GM18951 (cell line): ENCODE measurements around the gene ADGRF3.
"Not testable (repeated sequence)": the region's sequence is repeated elsewhere in the genome, so short reads cannot be mapped to it uniquely, and the experiment has no call there.

Source experiments
- POLR2A ChIP-seq: IDR thresholded peaks from 4 replicates; pipeline ENCODE4 v1.6.1; 2011; ENCODE audit warnings: mild to moderate bottlenecking; ENCODE audit not compliant: insufficient read length, insufficient read depth; ENCODE audit errors: extremely low read depth
- in situ Hi-C: fragments of 300-500 bp; cut with MboI; formaldehyde crosslinking; loops from one replicate; pipeline ENCODE4 v1.12.0; 2022; ENCODE audit warnings: low sequenced_read_pairs, mixed read lengths, inconsistent platforms; ENCODE audit not compliant: unreplicated experiment

The ADGRF3 gene

DNA sequence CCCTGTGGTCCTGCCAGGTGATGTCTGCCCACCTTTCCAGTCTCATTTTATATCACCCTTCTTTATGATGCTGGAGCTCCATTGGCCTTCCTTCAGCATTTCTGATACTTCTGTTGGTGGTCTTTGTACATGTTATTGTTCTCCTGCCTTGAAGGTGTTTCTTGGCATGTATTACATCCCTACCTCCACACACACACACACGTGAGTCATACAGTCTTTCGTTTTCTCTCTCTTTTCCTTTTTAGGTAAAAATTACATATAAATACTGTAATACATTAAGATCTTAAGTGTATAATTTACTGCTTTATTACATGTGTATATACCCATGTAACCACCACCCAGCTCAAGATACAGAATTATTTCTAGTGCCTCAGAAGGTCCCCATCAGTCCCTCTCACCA, 10.2 kb upstream of the ADGRF3 start:
- no peak for TF ChIP-seq POLR2A
- in situ Hi-C loops: no loop called here

DNA sequence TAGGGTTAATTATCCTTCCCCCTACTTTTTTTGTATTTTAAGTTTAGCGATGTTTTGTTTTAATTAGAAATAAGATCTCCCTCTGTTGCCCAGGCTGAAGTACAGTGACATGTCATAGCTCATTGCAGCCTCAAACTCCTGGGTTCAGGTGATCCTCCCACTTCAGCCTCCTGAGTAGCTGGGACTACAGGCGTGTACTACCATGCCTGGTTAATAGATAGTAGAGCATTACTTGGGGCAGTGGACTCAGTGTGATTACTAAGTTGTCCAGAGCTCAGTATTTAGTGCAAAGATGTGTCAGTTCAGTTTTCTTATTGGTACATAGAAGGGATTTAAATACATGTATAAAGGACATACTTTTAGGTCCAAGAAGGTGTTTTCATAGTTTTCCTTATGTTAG, 9.5 kb upstream of the ADGRF3 start:
- TF ChIP-seq POLR2A: no peak
- in situ Hi-C loops: no loop called here

GRCh38 chr2:26355038-26355995, 8.7 kb upstream of the ADGRF3 start:
- no peak for TF ChIP-seq POLR2A
- in situ Hi-C loops: no loop called here

- in situ Hi-C loops: not testable (repeated sequence)
Observed at GRCh38 chr2:26354469-26354868, 7.9 kb upstream of the ADGRF3 start.

- in situ Hi-C loops: no loop called here
- TF ChIP-seq POLR2A: no peak
Observed at GRCh38 chr2:26352892-26353291, 6.3 kb upstream of the ADGRF3 start.

DNA sequence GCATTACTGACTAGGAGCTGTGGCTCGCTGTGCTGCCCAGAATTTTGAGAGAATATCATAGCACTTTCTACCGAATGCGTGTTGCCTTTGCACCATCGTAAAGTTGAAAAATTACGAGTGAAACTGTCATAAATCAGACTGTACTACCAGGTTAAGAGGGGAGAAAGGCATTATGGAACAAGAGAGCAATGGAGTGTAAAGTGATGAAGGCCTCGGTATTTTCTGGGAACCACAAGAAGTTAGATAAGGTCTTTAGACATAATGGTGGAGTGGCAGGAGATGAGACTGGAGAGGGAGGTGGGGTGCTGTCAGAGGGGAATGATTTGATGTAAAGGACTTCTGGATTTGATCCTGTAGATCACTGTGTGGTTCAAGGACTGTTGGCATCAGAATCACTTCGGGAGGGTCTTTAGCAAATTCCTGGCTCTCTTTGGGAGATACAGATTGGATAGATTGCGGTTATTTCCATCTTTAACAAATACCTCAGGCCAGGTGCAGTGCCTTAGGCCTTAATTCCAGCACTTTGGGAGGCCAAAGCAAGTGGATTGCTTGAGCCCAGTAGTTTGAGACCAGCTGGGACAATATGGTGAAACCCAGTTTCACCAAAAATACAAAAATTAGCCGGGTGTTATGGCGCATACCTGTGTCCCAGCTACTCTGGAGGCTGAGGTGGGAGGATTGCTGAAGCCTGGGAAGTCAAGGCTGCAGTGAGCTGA, 4.9 kb upstream of the ADGRF3 start:
- in situ Hi-C loops: no loop called here
- TF ChIP-seq POLR2A: no peak

DNA sequence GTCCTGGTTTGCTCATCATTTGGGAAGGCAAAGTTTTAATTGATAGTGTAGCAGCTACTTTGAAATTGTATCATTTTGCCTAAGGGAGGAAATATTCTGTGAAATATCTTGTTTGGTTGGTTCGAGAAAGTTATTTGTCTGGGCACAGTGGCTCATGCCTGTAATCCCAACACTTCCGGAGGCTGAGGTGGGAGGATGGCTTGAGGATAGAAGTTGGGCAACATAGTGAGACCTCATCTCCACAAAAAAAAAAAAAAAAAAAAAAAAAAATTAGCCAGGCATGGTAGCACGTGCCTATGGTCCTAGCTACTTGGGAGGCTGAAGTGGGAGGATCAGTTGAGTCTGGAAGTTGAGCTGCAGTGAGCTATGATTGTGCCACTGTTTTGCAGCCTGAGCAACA, 3.1 kb upstream of the ADGRF3 start:
- no peak for TF ChIP-seq POLR2A
- in situ Hi-C loops: no loop called here

- no peak for TF ChIP-seq POLR2A
Observed at GRCh38 chr2:26347286-26347865, 787 bp upstream of the ADGRF3 start.

DNA sequence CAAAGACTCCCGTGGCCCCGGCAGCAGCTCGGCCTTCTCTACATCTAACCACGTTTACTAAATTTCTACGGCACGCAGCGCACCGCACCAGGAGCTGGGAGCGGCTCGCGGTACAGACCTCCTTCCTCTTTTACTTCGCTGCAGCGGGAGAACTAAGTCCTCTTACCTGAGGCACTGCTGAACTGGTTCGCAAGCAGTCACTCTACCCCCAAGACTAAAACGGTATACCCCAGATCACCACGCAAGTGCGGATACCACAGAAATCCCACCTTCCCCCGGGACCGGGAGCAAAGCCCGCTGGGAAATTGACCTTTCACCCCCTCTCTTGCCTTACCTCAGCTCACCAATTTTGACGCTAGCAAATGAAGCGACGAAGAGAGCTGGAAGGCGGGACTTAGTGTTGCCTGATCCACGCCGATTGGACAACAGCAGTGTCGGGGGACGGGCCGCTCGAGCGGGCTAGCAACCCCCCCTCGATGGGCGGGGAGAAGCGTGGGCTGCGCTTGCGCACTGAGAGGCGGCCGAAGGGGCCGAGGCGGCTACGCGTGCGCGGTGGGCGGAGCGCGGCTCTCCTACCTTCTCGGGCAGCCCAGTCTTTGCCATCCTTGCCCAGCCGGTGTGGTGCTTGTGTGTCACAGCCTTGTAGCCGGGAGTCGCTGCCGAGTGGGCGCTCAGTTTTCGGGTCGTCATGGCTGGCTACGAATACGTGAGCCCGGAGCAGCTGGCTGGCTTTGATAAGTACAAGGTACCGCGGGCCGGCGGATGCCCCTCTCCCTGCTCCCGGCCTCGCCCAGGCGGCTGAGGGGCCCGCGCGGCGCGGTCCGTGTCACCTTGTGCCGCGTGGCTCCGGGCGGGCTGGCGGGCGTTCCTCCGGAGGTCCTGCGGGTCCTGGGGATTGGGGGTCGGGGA, 790 bp downstream of the ADGRF3 start, which contains the start of gene SELENOI:
SELENOI (plus strand) TSS at position 599 of the 909 bp plus-strand sequence; CDS start at position 689, 90 bp downstream.
- in situ Hi-C loops: no loop called here
- peak; percentile 91 for TF ChIP-seq POLR2A

More at GRCh38 chr2:26347286-26347865, 787 bp upstream of the ADGRF3 start:
- in situ Hi-C loops: no loop called here

DNA sequence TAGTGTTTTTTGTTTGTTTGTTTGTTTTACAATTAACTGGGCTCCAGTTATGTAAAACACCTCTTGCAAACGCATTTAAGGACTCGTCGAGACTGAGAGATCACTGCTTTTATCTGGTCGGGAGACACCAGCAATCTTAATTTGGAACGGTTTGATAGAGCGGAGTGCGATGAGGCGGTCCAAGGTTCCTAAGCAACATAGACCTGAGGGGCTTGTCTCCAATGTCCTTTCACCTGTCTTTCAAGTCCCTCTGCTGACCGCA, 1.4 kb downstream of the ADGRF3 start:
- in situ Hi-C loops: no loop called here
- no peak for TF ChIP-seq POLR2A

DNA sequence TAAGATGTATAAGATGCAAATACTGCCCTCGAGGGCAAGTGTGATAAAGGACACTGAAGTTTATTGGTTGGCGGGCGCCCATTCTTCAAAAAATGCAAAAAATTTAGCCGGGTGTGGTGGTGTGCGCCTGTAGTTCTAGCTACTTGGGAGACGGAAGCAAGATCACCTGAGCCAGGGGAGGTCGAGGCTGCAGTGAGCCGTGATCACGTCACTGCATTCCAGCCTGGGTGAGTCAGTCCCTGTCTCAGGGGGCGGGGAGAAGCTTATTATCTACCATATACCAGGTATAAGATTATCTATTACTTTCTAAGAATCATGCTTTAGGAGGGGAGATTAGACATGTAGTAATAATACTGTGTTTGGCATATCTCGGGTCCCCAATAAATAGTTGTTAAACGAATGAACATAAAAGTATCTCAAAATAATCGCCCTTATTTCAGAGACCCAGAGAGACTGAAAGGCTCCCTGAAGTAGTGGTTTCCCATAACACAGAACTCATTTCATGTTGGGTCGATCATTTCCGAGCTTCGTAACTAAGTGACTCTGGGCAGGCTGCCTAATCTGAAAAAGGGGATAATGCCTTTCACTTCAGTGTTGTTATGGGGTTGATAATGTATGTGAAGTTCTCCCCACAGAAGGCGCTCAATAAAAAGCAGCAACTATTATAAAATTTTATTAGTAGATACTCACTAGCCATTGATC, 1.9 kb downstream of the ADGRF3 start:
- in situ Hi-C loops: no loop called here

DNA sequence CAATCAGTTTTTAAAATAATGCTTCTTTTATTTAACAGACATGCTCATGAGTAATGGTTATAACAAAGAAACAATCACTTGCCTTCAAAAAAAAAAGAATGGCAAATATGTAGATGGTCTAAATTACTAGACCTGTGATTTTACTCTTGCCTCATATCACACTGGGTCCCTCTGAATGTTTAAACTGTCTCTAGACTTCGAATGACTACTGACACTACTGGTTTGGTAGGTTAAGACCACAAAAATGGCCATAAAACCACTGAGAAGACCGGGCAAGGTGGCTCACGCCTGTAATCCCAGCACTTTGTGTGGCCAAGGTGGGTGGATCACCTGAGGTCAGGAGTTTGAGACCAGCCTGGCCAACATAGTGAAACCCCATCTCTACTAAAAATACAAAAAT, 5.8 kb downstream of the ADGRF3 start:
- TF ChIP-seq POLR2A: no peak
- in situ Hi-C loops: no loop called here

More for the DNA sequence above, 1.9 kb downstream of the ADGRF3 start:
- no peak for TF ChIP-seq POLR2A
